IPS-NIHi11 (cell line): ENCODE results near the gene PRMT5.
"Not testable (repeated sequence)": the region's sequence is repeated elsewhere in the genome, so short reads cannot be mapped to it uniquely, and the experiment has no call there.

ENCODE experiments used
- DNase-seq: peaks from one replicate; pipeline ENCODE4 v3.0.0; 2012; ENCODE audit warnings: mixed read lengths, low spot score

The PRMT5 gene

GRCh38 chr14:22932146-22932545, 3.0 kb upstream of the PRMT5 start:
- no peak for DNase-seq

DNA sequence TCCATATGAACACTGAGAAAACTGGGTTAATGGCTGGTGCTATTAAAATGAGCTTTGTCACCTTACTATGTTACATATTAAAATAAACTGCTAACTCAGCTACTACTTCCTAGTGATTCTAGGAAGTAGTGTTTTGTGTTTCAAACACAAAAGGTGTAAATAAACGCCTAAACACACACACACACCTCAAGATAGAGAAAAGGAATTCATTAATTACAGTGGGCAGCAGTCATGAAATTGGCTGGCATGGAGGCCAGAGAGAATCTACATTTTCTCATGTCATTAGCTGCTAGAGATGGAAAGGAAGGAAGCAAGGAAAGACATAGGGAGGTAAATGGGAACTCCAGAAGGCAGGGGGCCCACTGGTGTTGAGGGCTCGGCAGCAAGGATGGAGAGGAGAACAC, 787 bp upstream of the PRMT5 start:
- no peak for DNase-seq

GRCh38 chr14:22928237-22929103, 706 bp downstream of the PRMT5 start:
- DNase-seq, result no peak

DNA sequence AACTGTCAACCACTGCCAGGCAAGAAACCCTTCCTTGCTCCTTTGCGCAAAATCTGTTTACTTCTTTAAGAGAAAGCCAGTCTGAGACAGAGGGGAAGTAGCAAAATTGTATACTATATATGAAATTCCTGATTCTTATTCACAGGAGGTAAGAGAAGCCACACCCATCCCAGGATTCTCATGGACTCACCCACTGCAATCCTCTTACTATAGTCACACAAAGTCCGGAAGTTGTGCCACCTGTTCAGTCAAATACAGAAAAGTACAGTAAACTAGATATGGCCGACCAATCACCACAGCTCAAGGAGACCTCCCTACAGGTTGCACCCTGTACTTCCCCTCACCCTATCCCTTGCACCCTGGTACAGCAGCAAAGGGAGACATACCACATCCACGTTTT, 2.9 kb downstream of the PRMT5 start:
- DNase-seq, result no peak

DNA sequence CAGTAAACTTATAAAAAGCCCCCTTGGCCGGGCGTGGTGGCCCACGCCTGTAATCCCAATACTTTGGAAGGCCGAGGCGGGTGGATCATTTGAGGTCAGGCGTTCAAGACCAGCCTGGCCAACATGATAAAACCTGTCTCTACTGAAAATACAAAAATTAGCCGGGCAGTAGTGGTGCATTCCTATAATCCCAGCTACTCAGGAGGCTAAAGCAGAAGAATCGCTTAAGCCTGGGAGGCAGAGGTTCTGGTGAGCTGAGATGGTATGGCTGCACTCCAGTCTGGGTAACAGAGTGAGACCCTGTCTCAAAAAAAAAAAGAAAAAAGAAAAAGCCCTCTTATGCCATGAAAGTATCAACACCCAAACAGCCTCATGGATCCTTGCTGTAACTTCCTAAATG, 3.7 kb downstream of the PRMT5 start:
- no peak for DNase-seq

DNA sequence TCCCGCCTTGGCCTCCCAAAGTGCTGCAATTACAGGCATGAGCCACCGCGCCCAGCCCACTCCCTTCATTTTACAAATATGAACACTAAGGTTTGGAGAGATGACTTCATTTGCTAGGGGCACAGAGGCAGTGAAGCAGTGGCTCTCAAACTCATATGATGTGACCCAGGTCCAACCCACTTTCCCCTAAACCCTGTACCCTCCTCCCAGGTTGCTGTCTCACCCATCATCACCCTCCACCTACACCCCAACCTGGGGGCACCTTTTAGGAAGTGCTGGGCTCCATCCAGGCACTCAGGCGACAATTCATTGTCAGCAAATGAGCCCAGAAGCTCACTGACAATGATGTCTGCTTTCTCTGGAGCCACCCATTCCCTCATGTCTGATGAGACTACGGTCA, 5.4 kb downstream of the PRMT5 start:
- no peak for DNase-seq

DNA sequence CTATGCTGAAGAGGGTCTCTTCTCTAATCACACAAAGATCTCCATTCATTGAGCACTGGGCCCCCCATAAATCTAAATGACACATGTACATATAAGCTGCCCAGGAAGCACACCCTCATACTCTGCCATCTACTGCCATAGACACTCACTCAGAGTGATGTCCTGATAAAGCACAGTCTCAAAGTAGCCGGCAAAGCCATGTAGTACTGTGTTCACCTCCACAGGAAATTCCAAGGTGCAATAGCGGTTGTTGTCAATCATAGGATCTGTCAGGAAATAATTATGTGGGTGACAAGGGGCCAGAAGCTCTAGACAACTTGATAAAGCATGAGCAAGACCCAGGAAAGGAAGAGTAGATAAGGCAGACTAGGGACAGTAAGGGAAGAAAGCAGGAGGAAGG, 6.9 kb downstream of the PRMT5 start:
- DNase-seq, result no peak

- no peak for DNase-seq
Measured at GRCh38 chr14:22920697-22921096, 8.5 kb downstream of the PRMT5 start.

DNA sequence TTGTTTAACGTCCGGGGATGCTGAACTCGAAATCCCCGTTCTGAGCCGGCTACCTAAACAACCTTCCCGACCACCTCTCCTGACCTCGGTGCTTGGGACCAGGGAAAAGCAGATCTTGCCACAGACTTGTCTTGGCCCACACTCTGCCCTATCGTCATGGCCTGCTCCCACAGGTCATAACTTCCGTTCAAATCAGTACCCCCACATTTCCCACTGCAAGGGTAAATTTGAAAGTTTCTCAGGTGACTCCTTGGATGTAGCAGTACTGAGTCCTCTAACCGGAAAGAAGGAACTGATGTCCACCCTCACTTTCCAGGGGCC, 9.6 kb downstream of the PRMT5 start:
- no peak for DNase-seq

DNA sequence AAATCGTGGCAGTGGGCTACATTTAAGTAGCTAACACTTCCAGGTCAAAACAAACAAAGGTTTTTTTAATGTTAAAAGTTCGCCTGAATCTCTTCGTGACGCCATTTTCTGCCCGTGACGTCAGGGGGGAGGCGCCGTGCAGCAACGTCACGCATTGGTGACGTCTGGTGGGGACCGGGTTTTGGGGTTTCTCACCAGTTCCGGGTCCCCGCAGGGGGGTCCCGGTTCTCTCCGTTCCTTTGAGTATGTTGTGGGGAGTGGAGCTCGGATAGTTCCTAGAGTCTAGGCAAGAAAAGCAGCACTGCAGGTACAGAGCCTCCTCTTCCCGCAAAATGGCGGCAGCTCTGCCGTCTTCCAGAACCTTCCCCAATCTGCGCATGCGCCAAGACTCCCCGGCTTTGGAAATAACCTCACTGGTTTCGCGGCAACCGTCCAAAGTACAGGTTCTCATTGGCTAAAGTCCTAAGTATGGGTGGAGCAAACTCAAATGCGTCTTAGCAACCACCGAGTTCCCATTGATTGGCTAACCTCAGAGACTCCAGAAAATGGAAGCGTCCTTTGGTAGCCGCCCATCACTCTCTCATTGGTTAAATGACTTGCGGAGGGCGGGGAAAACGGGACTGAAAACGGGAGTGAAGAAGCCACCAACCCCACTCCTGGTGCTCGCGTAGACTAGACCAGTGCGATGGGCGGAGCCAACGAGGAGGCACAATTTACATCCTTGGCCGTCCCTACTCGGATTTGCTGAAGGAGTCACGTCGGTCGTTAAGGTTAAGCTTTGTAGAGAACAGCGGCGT, 10.2 kb downstream of the PRMT5 start, which contains the start of gene RBM23:
RBM23 (minus strand) TSS at position 346 of the 797 bp plus-strand sequence.
- peak; percentile 92 for DNase-seq

- DNase-seq, result no peak
Measured at GRCh38 chr14:22915886-22916521, 13.2 kb downstream of the PRMT5 start.

DNA sequence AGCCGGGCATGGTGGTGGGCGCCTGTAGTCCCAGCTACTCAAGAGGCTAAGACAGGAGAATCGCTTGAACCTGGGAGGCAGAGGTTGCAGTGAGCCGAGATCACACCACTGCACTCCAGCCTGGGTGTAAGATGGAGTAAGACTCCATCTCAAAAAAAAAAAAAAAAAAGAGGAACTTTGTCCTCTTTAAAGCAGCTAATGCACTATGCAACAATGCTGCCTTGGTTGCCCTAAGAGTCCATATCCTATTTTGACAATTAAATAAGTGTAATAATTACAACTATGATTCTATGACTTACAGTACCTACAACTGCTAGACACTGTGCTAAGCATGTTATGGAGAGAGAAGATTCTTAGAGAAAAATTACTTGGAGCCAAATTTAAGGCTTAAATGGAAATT, 14.3 kb downstream of the PRMT5 start:
- not testable (repeated sequence) for DNase-seq

DNA sequence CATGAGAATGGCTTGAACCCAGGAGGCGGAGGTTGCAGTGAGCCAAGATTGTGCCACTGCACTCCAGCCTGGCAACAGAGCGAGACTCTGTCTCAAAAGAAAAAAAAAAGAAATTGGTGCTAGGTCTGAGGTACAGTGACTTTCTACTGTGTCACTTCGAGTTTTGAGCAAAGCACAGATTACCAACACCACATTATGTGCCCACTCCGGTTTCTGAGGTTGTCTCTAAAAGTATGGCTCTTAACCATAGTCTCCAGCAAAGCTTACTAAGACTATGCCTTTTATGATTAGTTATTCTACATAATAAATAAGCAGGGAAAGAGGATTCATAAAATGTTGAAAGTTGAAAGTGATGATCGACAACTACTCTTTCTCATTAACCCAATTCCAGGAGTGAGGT, 18.3 kb downstream of the PRMT5 start:
- no peak for DNase-seq

GRCh38 chr14:22908601-22909000, 20.6 kb downstream of the PRMT5 start:
- DNase-seq, result no peak

DNA sequence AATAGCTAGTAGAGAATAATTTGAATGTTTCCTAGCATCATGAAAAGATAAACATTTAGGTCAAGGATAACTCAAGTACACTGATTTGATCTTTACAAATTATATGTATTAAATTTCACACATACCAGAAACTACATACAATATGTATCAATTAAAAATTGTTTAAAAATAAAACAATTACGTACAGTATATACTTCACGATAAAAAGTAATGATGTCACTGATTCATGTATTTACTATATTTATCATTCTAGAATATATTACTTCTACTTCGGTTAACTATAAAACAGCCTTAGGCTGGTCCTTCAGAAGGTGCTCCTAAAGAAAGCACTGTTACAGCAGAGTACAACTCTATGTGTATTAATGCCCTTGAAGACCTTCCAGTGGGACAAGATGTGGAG, 21.7 kb downstream of the PRMT5 start:
- DNase-seq, result no peak

DNA sequence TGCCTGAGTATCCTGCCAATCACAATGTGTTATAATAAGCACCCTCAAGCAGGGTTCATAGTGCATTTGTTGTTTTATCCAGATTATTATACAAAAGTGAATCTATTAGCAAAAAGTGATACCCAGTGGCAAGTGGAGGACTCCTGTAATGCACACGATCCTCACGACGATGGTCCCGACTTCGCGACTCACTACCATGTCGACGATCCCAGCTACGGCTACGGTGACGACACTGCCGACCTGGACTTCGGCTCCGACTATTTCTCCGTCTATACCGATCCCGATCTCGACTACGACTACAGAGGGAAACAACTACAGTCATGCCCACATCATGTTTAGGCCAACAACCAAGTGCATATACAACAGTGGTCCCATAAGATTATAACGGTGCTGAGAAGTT, 23.1 kb downstream of the PRMT5 start:
- DNase-seq, result no peak

DNA sequence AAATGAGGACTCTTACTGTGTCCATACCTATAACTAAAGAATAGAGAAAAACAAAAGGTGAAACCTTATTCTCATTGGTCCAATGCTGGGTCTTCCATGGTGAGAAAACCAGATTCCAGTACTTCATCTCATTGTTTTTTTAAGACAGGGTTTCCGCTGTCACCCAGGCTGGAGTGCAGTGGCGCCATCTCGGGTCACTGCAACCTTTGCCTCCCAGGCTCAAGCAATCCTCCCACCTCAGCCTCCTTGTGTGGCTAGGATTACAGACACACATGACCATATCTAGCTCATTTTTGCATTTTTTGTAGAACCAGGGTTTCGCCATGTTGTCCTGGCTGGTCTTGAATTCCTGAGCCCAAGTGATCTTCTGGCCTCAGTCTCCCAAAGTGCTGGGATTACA, 23.5 kb downstream of the PRMT5 start:
- DNase-seq, result no peak

DNA sequence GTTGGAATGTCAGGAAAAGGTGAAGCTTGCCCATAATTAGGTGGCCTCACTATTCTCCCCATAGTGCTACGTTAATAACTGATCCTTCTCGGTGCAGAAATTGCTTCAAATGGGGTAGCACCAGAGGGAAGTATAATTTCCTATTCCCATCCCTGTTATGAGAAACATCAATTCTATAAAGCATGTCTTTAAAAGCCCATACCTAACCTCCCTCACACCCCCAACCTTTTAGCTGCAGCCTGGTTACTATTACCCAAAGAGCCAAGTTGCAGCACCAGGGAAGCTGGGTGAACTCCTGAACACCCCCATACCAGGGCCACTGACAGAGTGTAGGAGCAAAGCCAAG, 25.5 kb downstream of the PRMT5 start:
- DNase-seq, result no peak

DNA sequence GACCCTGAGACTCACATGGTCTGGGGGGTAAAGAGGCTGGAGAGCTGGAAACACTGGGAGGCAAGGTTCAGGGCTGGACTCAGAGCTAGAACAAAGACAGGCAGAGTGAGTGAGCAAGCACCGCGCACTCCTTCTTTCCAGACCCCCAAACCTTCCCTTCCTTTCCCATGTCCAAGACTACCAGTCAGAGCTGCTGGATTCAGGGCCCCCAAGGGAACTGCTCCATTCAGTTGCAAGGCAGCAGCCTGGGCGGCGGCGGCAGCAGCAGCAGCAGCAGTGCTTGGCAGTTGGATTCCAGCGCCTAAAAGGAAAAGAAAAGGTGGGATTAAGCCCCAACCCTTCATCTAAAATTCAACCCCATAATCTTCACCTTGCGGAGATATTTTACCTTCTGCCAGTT, 27.4 kb downstream of the PRMT5 start:
- DNase-seq, result no peak

DNA sequence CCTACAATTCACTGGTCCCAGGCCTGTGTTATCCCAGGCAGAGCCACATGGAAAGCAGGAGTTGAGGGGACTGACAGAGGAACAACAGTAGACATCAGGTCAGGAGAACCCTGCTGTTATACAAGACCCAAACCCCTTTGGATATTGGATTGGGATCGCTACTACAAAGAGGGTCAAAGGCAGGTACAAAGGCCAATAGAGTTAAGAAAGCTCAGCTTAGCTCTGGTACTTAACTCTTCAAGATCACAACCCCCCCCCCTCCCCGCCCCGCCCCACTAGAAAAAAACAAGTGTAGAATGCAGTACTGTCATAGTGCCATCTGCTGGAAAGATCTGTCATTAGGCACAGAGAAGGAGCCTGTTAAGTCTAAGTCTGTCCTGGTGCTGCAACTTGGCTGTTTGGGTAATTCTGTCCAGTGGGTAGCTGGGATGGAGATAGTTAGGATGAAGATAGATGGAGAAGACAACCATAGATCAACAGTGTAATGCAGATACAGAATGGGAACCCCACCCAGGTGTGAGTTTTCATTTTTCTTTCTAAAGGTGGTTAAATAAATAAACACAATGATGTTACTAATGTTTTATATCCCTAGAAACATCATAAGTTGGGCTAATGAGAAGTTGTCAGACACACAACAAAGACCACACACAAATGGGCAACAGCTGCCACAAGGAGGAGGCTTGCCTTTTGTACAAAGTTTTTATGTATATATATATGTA, 28.9 kb downstream of the PRMT5 start:
- DNase-seq, result peak; percentile 73

DNA sequence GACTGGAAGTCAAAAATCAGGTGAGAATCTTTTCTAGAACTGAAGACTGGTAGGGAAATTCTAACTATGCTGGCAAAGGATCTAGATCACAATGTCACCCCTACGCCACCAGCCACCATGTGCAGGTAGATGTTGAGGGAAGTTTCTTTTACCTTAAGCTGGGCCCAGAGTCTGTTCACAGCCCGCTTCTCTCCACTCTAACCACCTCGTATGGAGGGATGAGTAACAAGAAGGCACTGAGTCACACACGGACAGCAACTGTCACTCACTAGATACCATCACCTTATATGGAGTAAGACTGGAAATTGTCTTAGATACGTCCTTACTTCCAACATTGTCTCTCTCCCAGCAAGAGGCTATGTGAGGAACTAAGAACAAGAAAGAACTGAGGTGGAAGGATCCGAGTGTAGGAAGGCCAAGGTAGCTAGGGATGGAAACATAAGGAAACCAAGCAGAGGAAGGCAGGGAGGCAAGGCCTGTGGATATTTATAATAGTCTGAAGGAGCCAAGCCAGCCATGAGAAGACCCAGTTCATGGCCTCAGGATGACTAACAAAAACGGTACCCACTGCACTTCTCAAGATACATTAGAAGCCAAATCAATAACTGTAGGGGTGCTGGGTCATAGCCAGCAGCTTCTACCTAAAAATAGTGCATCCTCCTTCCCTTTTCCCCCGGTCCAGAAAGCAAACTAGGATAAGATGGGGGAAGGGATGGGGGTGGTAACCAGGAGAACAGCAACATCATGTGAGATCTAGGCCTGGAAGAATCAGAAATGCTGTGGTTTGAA, 30.7 kb downstream of the PRMT5 start:
- DNase-seq, result no peak

DNA sequence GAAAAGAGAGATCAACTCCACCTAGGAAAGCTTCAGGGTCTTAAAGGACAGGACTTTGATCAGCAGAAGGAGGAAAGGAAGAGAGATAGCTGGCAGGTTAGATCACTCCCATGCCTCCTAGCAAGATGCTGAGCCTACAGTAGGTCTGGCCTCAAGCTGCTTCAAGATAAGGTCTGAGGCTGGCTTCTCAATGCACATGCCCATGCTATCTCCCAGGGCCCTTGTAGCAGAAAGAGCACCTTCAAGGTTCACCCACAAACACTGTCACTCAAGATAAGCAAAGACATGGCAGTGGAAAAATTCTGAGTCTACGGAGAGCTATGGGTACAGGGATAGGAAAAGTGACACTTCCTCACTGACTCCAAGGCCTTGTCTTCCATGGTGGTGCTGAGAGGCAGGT, 31.8 kb downstream of the PRMT5 start:
- no peak for DNase-seq
